ENCODE data around the gene SNTG2.

- TF ChIP-seq CTCF (IDR thresholded peaks at IDR 0.05; ENCODE audit: insufficient read depth, low read depth, low read length) (no peak), EZH2 (IDR thresholded peaks at IDR 0.05; ENCODE audit: insufficient read depth, low read length) (no peak)
Measured at GRCh38 chr2:1125217-1125616, 174.6 kb downstream of the SNTG2 start.
